ENCODE data around the gene RBFOX2.
"Not testable (repeated sequence)": the region's sequence is repeated elsewhere in the genome, so short reads cannot be mapped to it uniquely, and the experiment has no call there.

RBFOX2 gene

GRCh38 chr22:36028646-36029405 is at the start of gene RBFOX2:
Gene RBFOX2 (minus strand): TSS chr22:36028824. CDS start chr22:36028425, 399 bp downstream.
- FAIRE-seq = no peak
- DNase-seq (ENCODE audit: insufficient read length, low spot score) = peak; percentile 80
- peak; percentile 48 for TF ChIP-seq POLR2A (IDR thresholded peaks at IDR 0.05; ENCODE audit: low read depth, low read length)

GRCh38 chr22:36077271-36077670 is 48.6 kb upstream of the RBFOX2 start:
- DNase-seq (ENCODE audit: insufficient read length, low spot score) = no peak
- FAIRE-seq = no peak
- no peak for TF ChIP-seq POLR2A (IDR thresholded peaks at IDR 0.05; ENCODE audit: low read depth, low read length)

- no peak for TF ChIP-seq POLR2A (IDR thresholded peaks at IDR 0.05; ENCODE audit: low read depth, low read length)
- DNase-seq (ENCODE audit: insufficient read length, low spot score) = no peak
- no peak for FAIRE-seq
These were observed 47.1 kb upstream of the RBFOX2 start for GRCh38 chr22:36075724-36076123.

DNA sequence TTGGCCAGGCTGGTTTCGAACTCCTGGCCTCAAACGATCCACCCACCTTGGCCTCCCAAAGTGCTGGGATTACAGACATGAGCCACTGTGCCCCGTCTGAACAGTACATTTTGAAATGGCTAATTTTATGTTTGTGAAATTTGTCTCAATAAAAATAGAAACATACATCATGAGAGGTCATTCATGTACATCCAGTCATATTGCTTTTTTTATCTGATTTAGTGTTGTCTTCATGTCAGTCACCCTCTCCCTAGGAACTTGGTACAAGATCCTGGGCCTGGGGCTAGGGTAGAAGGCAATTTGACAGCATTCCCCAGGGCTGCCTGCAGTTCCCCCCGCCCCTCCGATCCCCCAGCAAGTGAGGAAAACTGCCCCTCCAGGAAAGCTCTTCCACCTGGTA is 46.6 kb upstream of the RBFOX2 start:
- no peak for TF ChIP-seq POLR2A (IDR thresholded peaks at IDR 0.05; ENCODE audit: low read depth, low read length)
- DNase-seq (ENCODE audit: insufficient read length, low spot score) = no peak
- no peak for FAIRE-seq

DNA sequence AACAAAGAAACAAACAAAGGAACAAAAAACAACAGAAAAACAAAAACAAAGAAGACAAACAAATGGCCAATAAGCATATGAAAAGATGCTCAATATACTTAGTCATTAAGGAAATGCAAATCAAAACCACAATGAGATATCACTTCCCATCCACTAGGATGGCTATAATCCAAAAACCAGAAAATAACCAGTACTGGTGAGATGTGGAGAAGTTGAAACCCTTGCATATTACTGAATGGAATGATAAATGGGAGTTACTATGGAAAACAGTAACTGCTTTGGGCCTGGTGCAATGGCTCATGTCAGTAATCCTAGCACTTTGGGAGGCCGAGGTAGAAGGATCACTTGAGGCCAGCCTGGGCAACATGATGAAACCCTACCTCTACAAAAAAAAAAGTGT is 44.9 kb upstream of the RBFOX2 start:
- DNase-seq (ENCODE audit: insufficient read length, low spot score) = no peak
- no peak for TF ChIP-seq POLR2A (IDR thresholded peaks at IDR 0.05; ENCODE audit: low read depth, low read length)
- FAIRE-seq = no peak

GRCh38 chr22:36070645-36071044 is 42.0 kb upstream of the RBFOX2 start:
- DNase-seq (ENCODE audit: insufficient read length, low spot score); FAIRE-seq: not testable (repeated sequence)

DNA sequence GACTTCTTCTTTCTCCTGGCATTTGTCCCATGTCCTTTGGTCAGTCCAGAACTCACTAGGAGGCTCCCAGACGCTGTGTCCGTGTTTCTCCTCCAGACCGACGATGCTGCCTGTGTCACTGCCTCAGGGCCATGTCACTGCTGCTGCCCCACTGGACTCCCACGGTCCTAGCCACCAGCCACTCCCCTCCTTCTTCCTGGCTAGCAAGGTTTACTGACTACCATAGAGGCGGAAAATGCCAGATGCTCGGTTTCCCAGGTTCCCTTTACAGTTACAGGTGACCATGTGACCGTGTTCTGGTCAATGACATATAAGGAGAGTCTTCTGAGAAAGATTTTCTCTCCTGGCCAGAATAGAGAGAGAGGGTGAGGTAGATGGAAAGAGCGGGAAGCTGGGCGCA is 40.7 kb upstream of the RBFOX2 start:
- no peak for TF ChIP-seq POLR2A (IDR thresholded peaks at IDR 0.05; ENCODE audit: low read depth, low read length)
- FAIRE-seq = no peak
- no peak for DNase-seq (ENCODE audit: insufficient read length, low spot score)

DNA sequence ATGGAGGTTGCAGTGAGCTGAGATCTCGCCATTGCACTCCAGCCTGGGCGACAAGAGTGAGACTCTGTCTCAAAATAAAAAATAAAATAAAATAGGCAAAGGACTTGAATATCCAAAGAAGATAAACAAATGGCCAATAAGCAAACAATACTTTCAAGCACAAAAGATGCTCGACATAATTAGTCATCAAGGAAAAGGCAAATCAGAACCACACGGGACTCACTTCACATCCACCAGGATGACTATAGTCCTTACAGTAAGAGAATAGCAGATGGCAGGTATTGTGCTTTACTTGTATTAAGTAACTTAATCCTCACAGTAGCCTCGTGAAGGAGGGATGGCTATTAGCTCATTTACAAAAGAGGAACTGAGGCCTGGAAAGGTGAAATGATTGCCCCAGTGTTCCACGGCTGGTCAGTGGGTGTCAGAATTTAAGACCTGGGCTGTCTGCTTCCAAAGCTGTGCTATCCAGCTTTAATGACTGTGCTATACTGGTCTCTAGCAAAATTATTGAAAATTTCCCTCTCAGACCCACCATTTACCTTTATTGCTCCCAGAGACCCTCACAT is 40.2 kb upstream of the RBFOX2 start:
- FAIRE-seq (no peak), DNase-seq (ENCODE audit: insufficient read length, low spot score) (no peak)
- no peak for TF ChIP-seq POLR2A (IDR thresholded peaks at IDR 0.05; ENCODE audit: low read depth, low read length)

GRCh38 chr22:36067235-36067558 is 38.6 kb upstream of the RBFOX2 start:
- DNase-seq (ENCODE audit: insufficient read length, low spot score) = no peak
- no peak for TF ChIP-seq POLR2A (IDR thresholded peaks at IDR 0.05; ENCODE audit: low read depth, low read length)
- FAIRE-seq = no peak

DNA sequence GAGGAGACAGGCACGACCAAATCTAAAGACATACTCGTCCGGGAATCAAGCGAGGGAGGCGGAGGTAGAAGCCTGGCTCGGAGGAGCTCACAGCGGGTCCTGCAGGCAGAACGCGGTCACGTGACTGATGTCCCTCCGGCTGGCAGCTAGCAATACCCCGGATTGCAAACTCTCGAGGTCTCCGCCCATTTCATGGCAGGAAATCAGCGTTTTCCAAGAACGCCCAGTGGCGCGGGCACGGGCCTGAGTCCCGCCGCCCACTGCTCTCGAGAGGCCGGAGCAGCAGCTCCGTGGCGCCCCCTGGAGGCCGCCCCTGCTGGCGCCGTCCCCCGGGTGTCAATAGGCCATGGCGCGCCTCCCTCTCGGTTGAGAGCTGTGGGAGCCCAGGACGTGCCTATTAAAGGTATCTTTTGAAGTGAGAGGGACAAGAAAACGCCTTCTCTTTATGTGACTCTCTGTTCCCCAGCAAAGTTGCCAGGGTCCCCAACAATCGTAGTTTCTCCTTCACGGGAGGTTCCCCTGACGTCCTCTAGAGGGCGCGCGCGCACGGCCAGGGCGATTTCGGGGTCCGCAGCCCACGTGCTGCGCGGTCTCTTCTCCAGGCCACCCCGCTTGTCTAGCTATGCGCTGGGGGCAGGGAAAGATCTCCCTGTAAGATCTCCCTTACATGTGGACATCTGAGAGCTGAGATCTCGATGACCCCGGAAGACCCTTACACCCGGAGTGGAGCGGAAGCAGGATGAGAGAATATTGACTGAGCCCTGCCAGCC is 37.3 kb upstream of the RBFOX2 start:
- TF ChIP-seq POLR2A (IDR thresholded peaks at IDR 0.05; ENCODE audit: low read depth, low read length) = no peak; the same call in 1 of the 2 replicates
- FAIRE-seq = peak; percentile 70

GRCh38 chr22:36065462-36065774 is 36.8 kb upstream of the RBFOX2 start:
- no peak for TF ChIP-seq POLR2A (IDR thresholded peaks at IDR 0.05; ENCODE audit: low read depth, low read length)
- DNase-seq (ENCODE audit: insufficient read length, low spot score) (no peak), FAIRE-seq (no peak)

More for the DNA sequence above, 37.3 kb upstream of the RBFOX2 start:
- DNase-seq (ENCODE audit: insufficient read length, low spot score) = peak; percentile 75

DNA sequence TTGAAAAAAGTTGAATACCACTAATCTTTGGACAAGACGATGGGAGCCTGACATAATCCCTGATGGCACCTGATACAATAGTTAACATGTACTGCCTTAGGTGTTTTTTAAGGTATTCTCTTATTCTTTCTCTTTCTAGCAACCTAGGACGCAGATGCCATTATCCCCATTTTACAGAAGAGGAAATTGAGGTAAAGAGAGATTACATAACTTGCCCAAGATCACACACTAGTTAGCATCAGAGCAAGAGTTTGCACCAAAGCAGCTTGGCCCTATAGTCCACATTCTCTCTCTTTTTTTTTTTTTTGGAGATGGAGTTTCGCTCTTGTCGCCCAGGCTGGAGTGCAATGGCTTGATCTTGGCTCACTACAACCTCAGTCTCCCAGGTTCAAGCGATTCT is 35.7 kb upstream of the RBFOX2 start:
- DNase-seq (ENCODE audit: insufficient read length, low spot score) (no peak), FAIRE-seq (no peak)
- no peak for TF ChIP-seq POLR2A (IDR thresholded peaks at IDR 0.05; ENCODE audit: low read depth, low read length)

- DNase-seq (ENCODE audit: insufficient read length, low spot score) (no peak), FAIRE-seq (no peak)
- no peak for TF ChIP-seq POLR2A (IDR thresholded peaks at IDR 0.05; ENCODE audit: low read depth, low read length)
These were observed 28.4 kb upstream of the RBFOX2 start for GRCh38 chr22:36056980-36057379.

- FAIRE-seq = no peak
- DNase-seq (ENCODE audit: insufficient read length, low spot score) = no peak
These were observed 27.0 kb upstream of the RBFOX2 start for GRCh38 chr22:36055376-36056295.

GRCh38 chr22:36054446-36054845 is 25.8 kb upstream of the RBFOX2 start:
- DNase-seq (ENCODE audit: insufficient read length, low spot score); FAIRE-seq: not testable (repeated sequence)

More at GRCh38 chr22:36055376-36056295, 27.0 kb upstream of the RBFOX2 start:
- no peak for TF ChIP-seq POLR2A (IDR thresholded peaks at IDR 0.05; ENCODE audit: low read depth, low read length)
